NOMO-1 (cell line): ENCODE data around the gene ACOXL.
"Not testable (repeated sequence)": the region's sequence is repeated elsewhere in the genome, so short reads cannot be mapped to it uniquely, and the experiment has no call there.

Source experiments
- DNase-seq, 2 experiments: peaks; one replicate each; lab custom pipeline; 2025; ENCODE audit not compliant: unreplicated experiment in 2 of 2; lab: John Stamatoyannopoulos, UW

The ACOXL gene

GRCh38 chr2:111030260-111030891 is 298.0 kb downstream of the ACOXL start:
- DNase-seq: no peak

GRCh38 chr2:111030945-111031344 is 298.6 kb downstream of the ACOXL start:
- no peak for DNase-seq

GRCh38 chr2:111031546-111032478 is 299.4 kb downstream of the ACOXL start:
- DNase-seq: peak; percentile 36 to 51

- DNase-seq: no peak
Measured at GRCh38 chr2:111032721-111033429, 300.5 kb downstream of the ACOXL start.

GRCh38 chr2:111034146-111034545 is 301.8 kb downstream of the ACOXL start:
- DNase-seq: no peak

GRCh38 chr2:111034606-111035005 is 302.2 kb downstream of the ACOXL start:
- no peak for DNase-seq

- no peak for DNase-seq
Measured at GRCh38 chr2:111035830-111036441, 303.6 kb downstream of the ACOXL start.

GRCh38 chr2:111037128-111037527 is 304.8 kb downstream of the ACOXL start:
- peak; percentile 50 to 78 for DNase-seq

- DNase-seq: no peak
Measured at GRCh38 chr2:111039628-111040383, 307.4 kb downstream of the ACOXL start.

- no peak for DNase-seq
Measured at GRCh38 chr2:111041398-111042202, 309.2 kb downstream of the ACOXL start.

- DNase-seq: no peak
Measured at GRCh38 chr2:111042261-111042660, 309.9 kb downstream of the ACOXL start.

GRCh38 chr2:111042772-111043771 is 310.7 kb downstream of the ACOXL start:
- DNase-seq: no peak

- no peak for DNase-seq
Measured at GRCh38 chr2:111044066-111044465, 311.7 kb downstream of the ACOXL start.

- DNase-seq: not testable (repeated sequence)
Measured at GRCh38 chr2:111045236-111045635, 312.9 kb downstream of the ACOXL start.

GRCh38 chr2:111045771-111046444 is 313.5 kb downstream of the ACOXL start:
- DNase-seq: no peak

- DNase-seq: no peak
Measured at GRCh38 chr2:111046670-111047069, 314.3 kb downstream of the ACOXL start.

GRCh38 chr2:111048856-111049768 is 316.7 kb downstream of the ACOXL start:
- no peak for DNase-seq
